Measurements from ENCODE around the gene ACOT11.

The ACOT11 gene

DNA sequence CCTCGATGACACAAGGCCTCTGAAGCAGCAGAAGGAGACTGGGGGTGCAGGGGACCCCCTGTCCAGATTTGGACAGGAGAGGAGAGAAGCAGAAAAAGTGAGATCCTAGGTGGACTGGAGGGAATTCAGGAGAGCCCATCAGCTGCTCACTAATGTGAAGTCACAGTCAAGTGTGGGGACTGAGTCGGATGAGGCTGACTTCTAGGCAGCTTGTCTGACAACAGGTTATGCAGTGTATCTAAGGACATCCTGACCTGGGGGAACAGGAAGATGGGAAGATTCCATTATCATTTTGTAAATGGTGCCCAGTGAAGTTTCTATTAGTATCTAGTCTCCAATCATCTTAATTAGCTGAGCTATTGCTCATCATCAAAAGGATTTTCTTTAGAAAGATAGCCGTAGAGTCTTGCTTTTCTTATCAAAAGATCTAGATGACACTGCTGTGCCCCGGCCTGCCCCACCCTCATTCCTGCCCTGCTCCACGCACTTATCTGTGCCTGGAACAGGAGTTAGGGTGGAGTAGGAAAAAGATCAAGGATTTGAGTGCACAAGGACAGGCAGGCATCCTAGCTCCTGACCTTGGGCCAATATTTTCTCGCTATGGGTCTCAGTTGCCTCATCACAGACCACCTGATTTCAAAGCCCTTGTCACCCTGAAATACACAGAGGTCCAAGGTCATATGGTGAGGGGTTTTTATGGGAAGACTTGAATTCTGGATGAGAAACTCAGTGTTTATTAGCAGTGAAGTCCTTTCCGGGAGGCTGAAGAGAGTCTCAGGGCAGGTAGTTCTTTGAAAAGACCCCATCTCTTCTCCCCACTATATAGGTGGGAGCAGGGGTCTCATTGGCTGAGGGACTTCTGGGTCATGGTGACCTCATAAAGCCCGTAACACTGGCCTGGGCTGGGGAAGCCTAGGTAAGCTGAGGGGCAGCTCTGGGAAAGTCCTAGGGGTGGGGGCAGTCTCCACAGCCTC is 93.1 kb downstream of the ACOT11 start, which contains the start of gene MROH7:
Gene MROH7 (plus strand): TSS at position 924 of the 974 bp plus-strand sequence. CDS start 11,141 bp downstream, outside the sequence.
- in situ Hi-C loops (cut with MboI; ENCODE audit: low sequenced_read_pairs): no loop called here

DNA sequence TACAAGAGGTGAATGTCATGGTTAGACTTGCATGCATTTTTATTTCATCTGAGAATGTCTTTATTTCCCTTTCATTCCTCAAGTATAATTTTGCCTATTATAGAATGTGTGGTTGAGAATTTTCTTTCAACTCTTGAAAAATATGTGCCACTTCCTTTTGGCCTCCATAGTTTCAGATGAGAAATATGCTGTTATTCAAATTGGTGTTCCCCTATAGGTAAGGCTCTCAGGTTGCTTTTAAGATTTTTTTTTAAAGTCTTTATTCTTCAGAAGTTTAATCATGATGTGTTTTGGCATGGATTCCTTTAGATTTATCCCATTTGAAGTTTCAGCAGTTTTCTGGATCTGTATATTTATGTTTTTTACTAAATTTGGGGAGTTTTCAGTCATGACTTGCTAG is 95.7 kb downstream of the ACOT11 start:
- in situ Hi-C loops (cut with MboI; ENCODE audit: low sequenced_read_pairs): no loop called here

DNA sequence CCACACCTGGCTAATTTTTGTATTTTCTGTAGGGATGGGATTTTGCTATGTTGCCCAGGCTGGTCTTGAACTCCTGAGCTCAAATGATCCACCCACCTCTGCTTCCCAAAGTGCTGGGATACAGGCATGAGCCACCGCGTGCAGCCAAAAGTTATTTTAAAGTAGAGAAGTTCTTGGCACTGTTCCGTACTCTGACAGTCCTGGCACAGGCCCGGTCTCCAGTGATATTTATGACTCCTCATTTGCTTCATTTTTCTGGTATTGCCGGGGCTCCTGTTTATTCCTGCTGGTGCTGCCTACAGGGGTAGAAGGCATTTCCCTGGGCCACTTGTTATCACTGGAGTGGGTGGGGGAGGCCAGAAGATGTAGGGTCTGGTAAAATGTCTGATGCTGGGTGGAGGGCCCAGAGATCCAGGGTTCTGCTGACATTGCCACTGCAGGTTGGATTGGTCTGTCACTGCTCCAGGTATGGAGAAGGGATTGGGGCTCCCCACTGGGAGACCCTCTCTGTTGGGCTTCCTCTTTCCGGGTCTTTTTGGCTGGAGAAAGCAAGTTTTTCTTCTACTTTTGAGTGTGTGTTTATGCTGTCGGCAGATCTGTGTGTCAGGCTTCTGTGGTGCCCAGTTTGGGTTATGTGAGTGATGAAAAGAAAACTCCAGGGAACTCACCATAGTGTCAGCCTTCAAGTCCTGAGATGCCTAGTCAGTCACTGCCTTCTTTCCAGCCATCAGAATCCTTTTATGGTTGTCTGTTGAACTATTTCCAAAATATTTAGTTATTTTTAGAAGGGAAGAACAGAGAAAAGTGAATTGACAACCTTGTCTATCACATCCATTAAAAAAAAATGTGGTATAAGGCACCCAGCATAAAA is 98.0 kb downstream of the ACOT11 start:
- in situ Hi-C loops (cut with MboI; ENCODE audit: low sequenced_read_pairs): no loop called here

DNA sequence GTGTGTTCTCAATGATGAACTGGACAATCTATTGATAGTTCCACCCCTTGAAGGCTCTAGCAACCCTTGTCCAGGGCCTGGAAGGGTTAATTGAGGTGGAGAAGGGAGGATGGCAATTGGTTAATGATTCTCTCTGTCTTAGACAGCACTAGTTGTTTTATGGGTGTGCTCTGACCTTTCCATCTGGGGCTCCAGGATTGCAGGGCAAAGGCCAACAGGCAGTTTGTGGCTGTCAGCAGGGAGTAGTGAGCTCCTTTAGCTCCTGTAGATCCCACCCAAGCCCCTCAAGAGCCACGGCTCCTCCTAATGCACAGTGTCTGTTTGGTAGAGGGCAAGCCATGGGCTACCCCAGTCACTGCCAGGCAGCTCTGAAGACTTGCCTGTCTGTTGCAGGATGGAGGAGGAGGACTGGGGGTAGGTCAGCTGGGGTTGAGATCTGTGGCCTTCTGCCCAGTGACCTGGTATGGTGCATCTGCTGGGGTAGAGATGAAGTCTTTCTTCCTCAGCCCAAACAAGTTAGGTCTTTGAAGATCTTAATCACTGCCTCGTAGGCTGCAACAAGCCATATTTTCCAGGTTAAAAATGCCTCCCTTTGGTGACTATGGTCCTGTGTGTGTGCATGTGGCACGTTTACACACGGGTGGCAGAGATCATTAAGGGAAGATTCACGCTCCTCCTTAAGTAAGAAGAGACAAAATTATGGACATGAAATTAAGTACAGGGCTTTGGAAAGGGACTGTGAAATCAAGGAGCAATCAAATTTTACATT is 101.3 kb downstream of the ACOT11 start:
- in situ Hi-C loops (cut with MboI; ENCODE audit: low sequenced_read_pairs): no loop called here

DNA sequence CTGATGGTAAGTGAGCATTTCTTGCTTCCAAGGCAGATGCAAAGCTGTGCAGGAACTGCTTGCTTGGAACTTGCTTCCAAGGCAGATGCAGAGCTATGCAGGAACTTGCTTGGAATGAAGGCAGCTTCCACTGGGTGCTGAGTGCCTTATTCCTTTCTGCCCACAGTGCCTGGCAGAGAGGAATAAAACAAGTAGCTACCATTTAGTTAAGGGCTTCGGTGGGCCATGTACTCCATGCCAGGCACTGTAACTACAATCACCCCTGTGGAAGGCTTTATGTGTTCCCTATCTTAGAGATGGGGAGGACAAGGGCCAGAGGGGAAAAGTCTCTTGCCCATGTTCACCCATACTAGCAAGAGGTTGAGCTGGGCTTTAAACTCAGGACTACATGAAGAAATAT is 101.9 kb downstream of the ACOT11 start:
- in situ Hi-C loops (cut with MboI; ENCODE audit: low sequenced_read_pairs): no loop called here

DNA sequence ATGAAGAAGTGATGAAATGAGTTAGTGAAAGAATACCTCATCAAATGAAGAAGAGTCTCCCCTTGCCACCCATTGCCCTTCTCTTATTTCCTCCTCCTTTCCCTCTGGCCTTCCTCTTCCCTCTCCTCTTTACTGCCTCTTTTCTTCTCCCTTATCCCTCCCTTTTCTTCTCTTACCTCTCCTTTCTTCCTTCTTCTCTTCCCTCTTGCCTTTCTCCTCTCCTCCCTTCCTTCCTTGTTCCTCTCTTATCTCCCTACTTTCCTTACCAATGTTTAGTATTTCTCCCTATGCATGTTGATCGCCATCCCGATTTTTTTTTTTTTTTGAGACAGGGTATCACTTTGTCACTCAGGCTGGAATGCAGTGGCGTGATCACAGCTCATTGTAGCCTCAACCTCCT is 102.4 kb downstream of the ACOT11 start:
- in situ Hi-C loops (cut with MboI; ENCODE audit: low sequenced_read_pairs): no loop called here

- in situ Hi-C loops (cut with MboI; ENCODE audit: low sequenced_read_pairs): no loop called here
Measured at GRCh38 chr1:54651608-54652007, 103.6 kb downstream of the ACOT11 start.

- in situ Hi-C loops (cut with MboI; ENCODE audit: low sequenced_read_pairs): no loop called here
Measured at GRCh38 chr1:54652168-54652567, 104.1 kb downstream of the ACOT11 start.

DNA sequence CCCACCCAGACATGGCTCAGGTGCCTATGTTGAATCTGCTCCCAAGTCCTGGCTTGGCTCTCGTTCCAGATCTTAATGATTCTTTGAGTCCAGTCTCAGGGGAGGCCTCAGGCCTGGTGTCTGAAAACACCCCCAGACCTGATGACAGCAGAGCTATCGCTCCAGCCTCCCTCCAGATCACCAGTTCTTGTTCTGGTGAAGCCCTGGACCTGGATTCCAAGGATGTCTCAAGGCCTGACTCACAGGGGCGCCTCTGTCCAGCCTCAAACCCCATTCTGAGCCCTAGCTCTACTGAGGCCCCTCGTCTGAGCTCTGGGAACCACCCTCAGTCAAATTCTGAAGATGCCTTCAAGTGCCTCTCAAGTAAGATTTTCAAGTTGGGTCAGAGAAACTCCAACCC is 105.0 kb downstream of the ACOT11 start:
- in situ Hi-C loops (cut with MboI; ENCODE audit: low sequenced_read_pairs): no loop called here

DNA sequence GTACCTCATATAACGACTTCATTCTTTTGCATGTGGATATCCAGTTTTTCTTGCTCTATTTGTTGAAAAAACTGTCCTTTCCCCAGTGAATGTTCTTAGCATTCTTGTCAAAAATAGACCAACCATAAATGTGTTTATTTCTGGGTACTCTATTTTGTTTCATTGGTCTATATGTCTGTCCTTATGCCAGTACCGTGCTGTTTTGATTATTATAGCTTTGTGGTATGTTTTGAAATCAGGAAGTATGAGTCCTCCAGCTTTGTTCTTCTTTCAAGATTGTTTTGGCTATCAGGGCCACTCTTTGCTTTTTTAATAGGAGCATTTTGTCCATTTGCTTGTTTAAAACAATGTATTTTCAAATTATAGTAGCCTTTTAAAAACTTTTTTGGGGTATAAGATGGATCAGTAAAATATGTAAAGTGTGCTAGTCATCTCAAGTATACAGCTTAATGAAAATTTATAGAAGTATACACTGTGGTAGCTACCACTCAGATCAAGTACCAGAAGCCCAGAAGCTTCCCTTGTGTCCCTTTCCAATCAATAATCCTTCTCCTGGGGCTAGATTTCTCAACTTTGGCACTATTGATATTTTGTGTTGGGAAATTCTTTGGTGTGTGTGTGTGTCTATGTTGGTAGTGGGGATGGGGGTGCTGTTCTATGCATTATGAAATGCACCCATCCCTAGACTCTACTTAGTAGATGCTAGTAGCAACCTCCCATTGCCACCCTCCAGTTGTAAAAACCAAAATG is 110.3 kb downstream of the ACOT11 start:
- in situ Hi-C loops (cut with MboI; ENCODE audit: low sequenced_read_pairs): no loop called here

All from HL-60/S4 treated with phorbol 12-myristate 13-acetate at 8.2 ng/mL for 4 days and 3 days (cell line).